GM20000 (cell line): Measurements from ENCODE around the gene SETD3.

Source experiments
- DNase-seq: peaks from one replicate; pipeline ENCODE4 v3.0.0; 2012; ENCODE audit warnings: low spot score
- CTCF ChIP-seq: IDR thresholded peaks from 2 replicates; pipeline ENCODE4 v1.5.1; 2012; ENCODE audit warnings: mild to moderate bottlenecking, control low read depth; ENCODE audit errors: extremely low read depth, missing control alignments

Gene SETD3

DNA sequence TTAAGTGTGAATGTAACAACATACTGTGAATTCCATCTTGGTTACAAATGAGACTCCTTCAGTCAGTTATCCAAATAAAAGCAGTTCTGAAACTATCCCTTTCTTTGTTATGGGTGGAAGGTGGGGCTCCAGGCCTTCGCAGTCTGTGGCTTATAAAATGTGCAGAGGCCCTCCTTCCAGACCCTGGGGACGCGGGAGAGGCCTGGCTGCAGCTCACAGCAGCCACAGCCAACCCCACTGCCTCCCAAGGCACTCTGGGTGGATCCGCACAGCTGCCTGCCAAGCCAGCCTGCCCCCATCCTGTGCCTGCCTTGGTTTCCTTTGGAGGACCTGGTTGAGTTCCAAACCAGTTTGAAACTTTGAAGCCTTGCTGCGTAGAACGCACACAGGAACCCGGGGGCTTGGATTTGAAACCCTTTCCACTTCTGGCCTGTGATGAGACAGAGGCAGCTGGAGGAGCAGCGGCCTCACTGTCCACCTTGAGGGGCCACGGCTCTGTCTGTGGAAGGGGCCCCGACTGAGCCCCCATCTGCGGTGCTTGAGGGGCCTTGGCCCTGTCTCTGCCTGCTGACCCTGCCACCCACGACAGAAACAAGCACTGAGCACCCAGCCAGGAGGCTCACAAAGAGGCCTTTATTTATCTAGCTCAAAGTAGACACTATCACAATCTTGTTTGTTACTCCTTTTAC lies 30.9 kb upstream of the SETD3 start:
- TF ChIP-seq CTCF = no peak
- peak; percentile 6 for DNase-seq

- DNase-seq = peak; percentile 8
- no peak for TF ChIP-seq CTCF
Measured at GRCh38 chr14:99510556-99511139, 30.0 kb upstream of the SETD3 start.

DNA sequence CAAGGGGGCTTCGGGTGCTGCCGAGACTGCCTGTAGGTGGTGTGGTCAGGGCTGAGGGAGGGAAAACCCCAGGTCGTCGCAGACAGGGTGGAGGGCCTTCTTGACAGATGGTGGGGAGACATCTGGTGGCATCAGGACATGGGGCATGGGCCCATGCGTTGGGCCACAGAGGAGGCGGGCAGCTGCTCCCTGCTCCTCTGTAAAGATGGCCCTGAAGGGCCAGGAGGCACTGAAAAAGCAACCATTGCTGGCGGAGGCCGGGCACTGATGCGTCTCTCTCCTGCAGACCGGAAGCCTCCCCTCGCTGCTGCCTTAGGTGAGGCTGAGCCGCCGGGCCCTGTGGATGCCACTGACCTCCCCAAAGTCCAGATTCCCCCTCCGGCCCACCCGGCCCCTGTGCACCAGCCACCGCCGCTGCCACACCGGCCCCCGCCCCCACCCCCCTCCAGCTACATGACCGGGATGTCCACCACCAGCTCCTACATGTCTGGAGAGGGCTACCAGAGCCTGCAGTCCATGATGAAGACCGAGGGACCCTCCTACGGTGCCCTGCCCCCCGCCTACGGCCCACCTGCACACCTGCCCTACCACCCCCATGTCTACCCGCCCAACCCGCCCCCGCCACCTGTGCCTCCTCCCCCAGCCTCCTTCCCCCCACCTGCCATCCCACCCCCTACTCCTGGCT lies 29.4 kb upstream of the SETD3 start:
- DNase-seq = peak; percentile 10
- TF ChIP-seq CTCF = no peak

GRCh38 chr14:99508896-99509629 lies 28.4 kb upstream of the SETD3 start:
- no peak for TF ChIP-seq CTCF
- no peak for DNase-seq

- peak; percentile 9 for DNase-seq
- no peak for TF ChIP-seq CTCF
Measured at GRCh38 chr14:99507860-99508640, 27.4 kb upstream of the SETD3 start.

DNA sequence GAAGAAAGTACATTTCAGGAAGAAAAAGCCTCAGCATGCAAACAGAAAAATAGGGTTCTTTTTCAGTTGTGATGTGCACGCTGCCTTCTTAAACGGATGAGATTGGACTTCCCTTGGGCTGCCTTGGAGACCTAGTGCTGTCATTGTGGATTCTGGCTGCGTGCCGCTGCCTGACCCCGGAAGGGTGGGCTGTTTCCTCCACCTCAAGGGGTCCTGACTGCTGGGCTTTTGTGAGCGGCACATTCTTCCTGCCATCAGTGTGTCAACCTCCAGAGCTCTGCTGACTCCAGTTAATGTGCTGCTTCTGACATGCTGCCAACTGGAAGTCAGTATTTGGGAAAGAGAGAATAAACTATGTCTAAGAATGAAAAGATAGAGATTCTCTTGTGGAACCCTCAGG lies 25.6 kb upstream of the SETD3 start:
- DNase-seq = peak; percentile 11
- TF ChIP-seq CTCF = no peak
